ENCODE data around the gene PRKCA. TPM values are rescaled to one million over a fixed set of nuclear protein-coding genes. Genes with fewer than 3 reads are reported as not detected.

PRKCA gene
- total RNA-seq, 2 experiments from 2014 or later: 84.4 to 87.9 TPM

- CTCF ChIA-PET: no interaction called here
- peaks cover 4% of the 10 kb centered on the region for H3K4me1 Mint-ChIP-seq (ENCODE audit: low read depth)
- DNase-seq: no peak
- no peak for TF ChIP-seq CTCF (IDR thresholded peaks at IDR 0.05)
- ATAC-seq: no peak
- H3K27me3 Mint-ChIP-seq: no peaks in the 10 kb centered on the region
- POLR2A ChIA-PET: interaction anchor here (1.0 kb wide), 1 partner anchor 11 kb away, joined by 3 read pairs; no protein-coding TSS in a partner anchor
- intact Hi-C loops (cut with micrococcal nuclease): no loop called here
- H3K36me3 Mint-ChIP-seq (ENCODE audit: low read depth): no peaks in the 10 kb centered on the region
- no peak overlapping the region for H3K4me3 Mint-ChIP-seq
- no peak overlapping the region for H3K27ac Mint-ChIP-seq
- H3K9me3 Mint-ChIP-seq: no peaks in the 10 kb centered on the region
These were observed 30.9 kb upstream of the PRKCA start for GRCh38 chr17:66271512-66271911.

DNA sequence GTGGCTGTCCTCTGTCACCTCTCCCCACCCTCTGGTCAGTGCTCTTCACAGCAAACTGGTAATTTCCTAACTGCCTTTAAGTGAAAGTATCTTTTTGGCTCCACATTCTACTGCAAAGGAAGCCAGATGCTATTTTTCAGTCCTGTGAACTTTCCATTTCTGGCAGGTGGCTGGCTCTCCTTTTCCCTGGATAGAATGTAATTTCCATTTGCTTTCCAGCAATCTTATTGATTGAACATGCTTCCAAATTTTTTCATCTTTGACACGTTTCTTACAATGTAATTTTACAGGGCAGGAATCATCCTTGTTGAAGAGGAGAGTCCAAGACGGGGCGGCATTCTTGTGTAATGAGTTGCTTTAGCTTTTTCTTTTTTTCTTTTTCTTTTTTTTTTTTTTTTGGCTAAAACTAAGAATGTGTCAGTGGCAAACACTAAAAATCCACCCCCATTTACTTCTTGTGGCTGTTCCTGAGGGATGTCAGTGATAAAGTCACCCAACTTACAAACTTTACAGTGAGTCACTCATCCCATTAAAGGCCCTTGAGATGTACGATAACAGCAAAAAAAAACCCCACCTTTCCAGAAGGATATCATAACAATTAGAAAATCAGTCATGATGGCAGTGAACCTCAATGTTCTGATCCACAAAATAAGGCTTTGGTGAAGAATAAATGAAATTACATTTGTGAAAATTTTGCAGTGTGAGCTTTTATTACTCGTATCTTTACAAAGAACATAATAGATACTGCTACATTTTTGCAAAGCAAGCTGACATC lies 29.4 kb upstream of the PRKCA start:
- DNase-seq (no peak), ATAC-seq (no peak)
- H3K36me3 Mint-ChIP-seq (ENCODE audit: low read depth): no peaks in the 10 kb centered on the region
- no peak overlapping the region for H3K4me3 Mint-ChIP-seq
- intact Hi-C loops (cut with micrococcal nuclease): no loop called here
- POLR2A ChIA-PET: no interaction called here
- H3K4me1 Mint-ChIP-seq (ENCODE audit: low read depth): peaks cover 4% of the 10 kb centered on the region
- no peaks in the 10 kb centered on the region for H3K9me3 Mint-ChIP-seq
- no peak for TF ChIP-seq CTCF (IDR thresholded peaks at IDR 0.05)
- CTCF ChIA-PET: interaction anchor here (0.7 kb wide), 1 partner anchor 15 kb away, joined by 3 read pairs; no protein-coding TSS in a partner anchor
- H3K27ac Mint-ChIP-seq: no peak overlapping the region
- H3K27me3 Mint-ChIP-seq: no peaks in the 10 kb centered on the region

DNA sequence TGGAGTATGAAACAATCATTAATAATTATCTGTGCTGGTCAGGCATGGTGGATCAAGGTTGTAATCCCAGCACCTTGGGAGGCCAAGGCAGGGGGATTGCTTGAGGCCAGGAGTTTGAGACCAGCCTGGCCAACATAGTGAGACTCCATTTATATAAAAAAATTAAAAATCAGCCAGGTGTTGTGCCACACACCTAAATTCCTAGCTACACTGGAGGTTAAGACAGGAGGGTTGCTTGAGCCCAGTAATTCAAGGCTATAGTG lies 28.9 kb upstream of the PRKCA start:
- POLR2A ChIA-PET: no interaction called here
- Mint-ChIP-seq H3K4me3 (no peak overlapping the region), H3K36me3 (ENCODE audit: low read depth) (no peaks in the 10 kb centered on the region), H3K4me1 (ENCODE audit: low read depth) (peaks cover 4% of the 10 kb centered on the region), H3K9me3 (no peaks in the 10 kb centered on the region), H3K27me3 (no peaks in the 10 kb centered on the region), H3K27ac (no peak overlapping the region)
- no peak for DNase-seq
- CTCF ChIA-PET: interaction anchor here (0.7 kb wide), 1 partner anchor 15 kb away, joined by 3 read pairs; no protein-coding TSS in a partner anchor
- TF ChIP-seq CTCF (IDR thresholded peaks at IDR 0.05): no peak
- intact Hi-C loops (cut with micrococcal nuclease): no loop called here
- ATAC-seq: no peak

- no peak for TF ChIP-seq CTCF (IDR thresholded peaks at IDR 0.05)
- intact Hi-C loops (cut with micrococcal nuclease): no loop called here
- Mint-ChIP-seq H3K4me1 (ENCODE audit: low read depth) (peaks cover 4% of the 10 kb centered on the region), H3K4me3 (no peak overlapping the region), H3K9me3 (no peaks in the 10 kb centered on the region), H3K36me3 (ENCODE audit: low read depth) (no peaks in the 10 kb centered on the region), H3K27me3 (no peaks in the 10 kb centered on the region), H3K27ac (no peak overlapping the region)
- ChIA-PET POLR2A (interaction anchor here (1.1 kb wide), 1 partner anchor 11 kb away, joined by 4 read pairs; no protein-coding TSS in a partner anchor), CTCF (interaction anchor here (2.4 kb wide), 1 partner anchor 20 kb away, joined by 7 read pairs; no protein-coding TSS in a partner anchor)
- DNase-seq (peak; percentile 53), ATAC-seq (peak; percentile 87)
These were observed 26.8 kb upstream of the PRKCA start for GRCh38 chr17:66275651-66276050.

DNA sequence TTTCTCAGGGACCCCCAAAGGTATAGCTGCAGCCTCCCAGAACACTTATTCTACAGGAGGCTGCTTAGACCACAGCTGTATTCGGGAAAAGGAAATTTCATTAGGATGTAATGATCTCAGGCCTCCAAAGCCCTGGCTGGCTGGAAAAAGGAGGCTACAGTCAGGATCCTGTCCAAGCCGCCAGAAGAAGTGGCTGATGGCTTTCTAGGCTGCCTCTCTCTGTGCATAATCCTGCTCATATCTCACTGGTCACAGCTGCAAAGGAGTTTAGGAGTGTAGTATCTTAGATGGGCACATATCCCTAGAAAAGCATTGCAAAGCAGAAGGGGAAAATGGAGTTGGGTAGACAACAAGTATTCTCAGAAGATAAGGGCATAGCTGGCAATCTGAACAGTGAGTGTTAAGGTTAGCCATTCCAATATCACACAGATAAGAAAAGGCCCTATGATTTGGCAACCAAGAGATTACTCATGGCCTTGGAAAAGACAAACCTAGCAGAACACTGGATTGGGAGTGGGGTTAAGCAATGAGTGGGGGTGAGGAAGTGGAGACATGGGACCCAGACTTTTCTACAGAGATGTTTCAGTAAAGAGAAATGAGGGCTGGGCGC lies 26.0 kb upstream of the PRKCA start:
- ChIA-PET POLR2A (no interaction called here), CTCF (interaction anchor here (2.4 kb wide), 1 partner anchor 21 kb away, joined by 7 read pairs; no protein-coding TSS in a partner anchor)
- Mint-ChIP-seq H3K4me3 (no peak overlapping the region), H3K9me3 (no peaks in the 10 kb centered on the region), H3K36me3 (ENCODE audit: low read depth) (no peaks in the 10 kb centered on the region), H3K27ac (no peak overlapping the region), H3K27me3 (no peaks in the 10 kb centered on the region), H3K4me1 (ENCODE audit: low read depth) (peaks cover 4% of the 10 kb centered on the region)
- DNase-seq (no peak), ATAC-seq (no peak)
- TF ChIP-seq CTCF (IDR thresholded peaks at IDR 0.05): no peak
- intact Hi-C loops (cut with micrococcal nuclease): no loop called here
